HG02610 (cell line): ENCODE measurements around the gene DTX4.

Experiments
- ATAC-seq: cut with Tn5 transposase; IDR thresholded peaks from one replicate; pipeline ENCODE4 v1.9.1; 2021; ENCODE audit warnings: mild to moderate bottlenecking, moderate library complexity; ENCODE audit not compliant: unreplicated experiment

Gene DTX4

GRCh38 chr11:59189986-59190385 is 18.1 kb downstream of the DTX4 start:
- ATAC-seq: no peak

DNA sequence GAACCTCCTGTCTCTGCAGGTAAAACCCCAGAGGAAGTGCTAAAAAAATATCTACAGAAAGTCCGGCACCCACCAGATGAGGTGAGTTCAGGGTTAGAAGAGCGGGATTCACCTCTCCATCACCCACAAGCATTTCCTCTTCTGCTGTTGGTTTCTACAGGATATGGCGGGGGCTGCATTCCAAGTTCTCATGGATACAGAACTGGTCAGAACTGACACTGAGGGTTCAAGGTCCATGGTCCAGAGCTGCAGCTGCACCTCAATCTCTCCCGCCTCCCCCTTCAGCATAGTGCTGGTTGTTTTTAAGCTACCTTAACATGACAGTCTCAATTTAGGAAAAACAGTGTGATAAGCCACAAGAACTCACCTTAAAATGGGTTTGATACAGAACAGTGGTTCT is 19.2 kb downstream of the DTX4 start:
- ATAC-seq: no peak

- ATAC-seq: no peak
These were observed 20.0 kb downstream of the DTX4 start for GRCh38 chr11:59191890-59192289.

DNA sequence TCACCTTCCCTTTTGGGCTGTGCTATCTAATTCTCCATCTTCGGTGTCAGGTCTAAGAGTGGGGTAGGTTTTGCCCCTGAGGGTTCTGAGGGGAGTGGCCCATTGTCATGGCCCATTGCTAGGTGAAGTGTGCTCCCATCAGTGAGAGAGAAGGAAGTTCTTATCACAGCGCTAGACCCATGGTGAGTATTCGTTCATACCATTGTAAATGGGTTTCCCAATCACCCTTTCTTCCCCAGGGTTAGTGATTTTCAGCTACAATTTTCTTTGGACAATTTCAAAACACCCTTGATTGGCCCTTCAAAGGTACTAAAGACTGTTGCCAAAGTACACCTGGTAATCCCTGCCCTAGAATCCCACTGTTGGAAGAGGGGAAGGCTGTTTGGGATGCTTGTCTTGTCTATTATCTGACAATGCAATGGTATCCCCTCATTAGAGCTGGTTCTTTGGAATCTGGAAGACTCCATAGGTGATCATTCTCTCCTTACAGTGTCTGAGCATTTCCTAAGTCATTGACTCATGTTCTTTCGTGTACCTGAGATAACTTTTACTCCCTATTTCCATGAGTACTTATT is 20.6 kb downstream of the DTX4 start:
- no peak for ATAC-seq

- no peak for ATAC-seq
These were observed 21.7 kb downstream of the DTX4 start for GRCh38 chr11:59193587-59194130.

- ATAC-seq: no peak
These were observed 23.7 kb downstream of the DTX4 start for GRCh38 chr11:59195586-59195985.

DNA sequence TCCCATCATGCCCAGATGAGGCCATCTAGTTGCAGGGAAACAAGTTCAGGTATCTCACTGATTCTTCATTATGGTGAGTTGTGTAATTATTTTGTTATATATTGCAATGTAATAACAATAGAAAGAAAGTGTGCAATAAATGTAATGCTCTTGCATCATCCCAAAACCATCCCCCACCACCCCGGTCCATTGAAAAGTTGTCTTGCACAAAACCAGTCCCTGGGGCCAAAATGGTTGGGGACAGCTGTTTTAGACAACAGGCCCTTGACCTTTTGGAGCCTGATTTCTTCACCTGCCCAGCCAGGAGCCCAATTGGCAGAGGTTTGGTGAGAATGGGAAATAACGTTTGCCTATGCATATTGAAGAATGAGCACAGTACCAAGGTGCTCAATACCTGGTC is 24.8 kb downstream of the DTX4 start:
- no peak for ATAC-seq

GRCh38 chr11:59197991-59198390 is 26.1 kb downstream of the DTX4 start:
- ATAC-seq: no peak

DNA sequence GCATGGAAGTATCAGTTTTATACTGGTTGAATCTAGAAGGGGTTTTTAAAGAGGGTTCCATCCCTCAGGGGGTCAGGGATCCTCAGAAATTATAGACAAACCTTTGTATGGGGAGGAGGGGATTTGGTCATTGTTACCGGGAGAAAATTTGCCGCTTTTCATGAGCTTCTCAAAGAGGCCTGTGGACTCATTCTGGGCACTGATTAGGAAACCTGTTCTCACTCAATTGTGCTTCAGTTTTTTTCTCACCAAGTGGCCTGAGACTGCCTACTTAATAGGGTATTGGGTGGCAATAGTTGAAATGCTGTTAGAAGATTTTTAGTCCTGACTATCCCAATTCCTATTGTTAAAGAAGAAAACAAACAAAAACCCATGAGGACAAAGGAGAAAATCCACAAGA is 26.8 kb downstream of the DTX4 start:
- no peak for ATAC-seq

- peak; percentile 61 for ATAC-seq
These were observed 27.9 kb downstream of the DTX4 start for GRCh38 chr11:59199546-59200422.

DNA sequence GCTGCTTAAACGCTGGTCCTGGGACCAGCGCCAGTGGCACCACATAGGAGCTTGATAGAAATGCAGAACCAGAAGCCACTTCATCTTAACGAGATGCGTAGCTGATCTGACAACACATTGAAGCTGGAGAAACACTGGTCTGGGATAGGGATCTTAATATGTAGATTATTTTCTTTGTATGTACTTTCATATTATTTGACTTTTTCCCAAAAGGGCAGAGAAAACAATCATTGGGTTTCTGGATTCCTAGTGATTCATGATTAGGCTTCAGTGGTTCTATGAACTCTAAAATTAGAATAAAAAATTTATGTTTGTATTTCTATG is 28.5 kb downstream of the DTX4 start:
- ATAC-seq: no peak

DNA sequence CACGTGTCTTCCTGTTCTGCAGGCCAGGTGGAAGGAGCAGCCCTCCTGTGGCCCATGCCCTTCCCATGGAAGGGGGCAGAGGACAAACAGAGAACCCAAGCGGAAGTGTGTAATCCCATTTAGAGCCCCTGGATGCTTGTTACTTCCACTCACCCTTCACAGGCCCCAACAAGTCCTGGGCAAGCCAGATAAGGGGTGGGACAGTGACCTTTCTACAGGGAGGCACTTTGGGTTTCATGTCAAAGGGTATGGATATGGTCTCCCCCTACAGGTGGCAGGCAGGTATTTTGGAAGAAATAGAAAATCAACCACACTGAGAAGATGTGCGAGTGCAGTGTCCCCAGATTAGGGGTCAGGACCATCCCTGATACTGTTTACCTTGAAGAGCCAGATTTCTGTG is 29.4 kb downstream of the DTX4 start:
- no peak for ATAC-seq

GRCh38 chr11:59204746-59205145 is 32.8 kb downstream of the DTX4 start:
- ATAC-seq: no peak

- ATAC-seq: no peak
These were observed 33.7 kb downstream of the DTX4 start for GRCh38 chr11:59205648-59206047.

GRCh38 chr11:59206635-59207034 is 34.7 kb downstream of the DTX4 start:
- ATAC-seq: no peak

DNA sequence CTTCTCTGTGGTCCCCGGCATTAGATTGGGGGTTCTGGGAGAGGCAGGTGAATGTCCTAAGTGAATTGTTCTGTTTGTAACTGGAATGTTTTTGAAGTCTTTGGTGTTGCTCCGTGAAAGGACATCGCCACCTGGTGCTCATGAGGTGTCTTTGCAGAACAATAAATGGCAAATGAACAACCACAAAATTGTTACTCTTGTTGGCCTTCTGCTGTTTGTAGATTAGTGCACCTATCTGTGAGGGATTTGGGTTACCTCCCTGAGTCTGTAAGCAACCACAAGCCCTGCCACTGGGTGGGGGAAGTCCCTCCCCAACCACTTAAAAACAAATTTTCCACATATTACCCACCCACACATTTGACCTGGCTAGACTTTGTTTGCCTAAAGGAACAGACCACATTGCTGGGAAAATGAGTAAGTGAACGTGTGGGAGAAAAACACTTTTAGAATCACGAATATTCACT is 36.1 kb downstream of the DTX4 start:
- ATAC-seq: peak; percentile 63

GRCh38 chr11:59208956-59209355 is 37.0 kb downstream of the DTX4 start:
- peak; percentile 18 for ATAC-seq

GRCh38 chr11:59212222-59212621 is 40.3 kb downstream of the DTX4 start:
- no peak for ATAC-seq

GRCh38 chr11:59212744-59213631 is 41.1 kb downstream of the DTX4 start, which contains the start of gene MPEG1:
TSS of gene MPEG1 (minus strand) at chr11:59212927. CDS start at chr11:59212865, 62 bp downstream.
- ATAC-seq: peak; percentile 29

DNA sequence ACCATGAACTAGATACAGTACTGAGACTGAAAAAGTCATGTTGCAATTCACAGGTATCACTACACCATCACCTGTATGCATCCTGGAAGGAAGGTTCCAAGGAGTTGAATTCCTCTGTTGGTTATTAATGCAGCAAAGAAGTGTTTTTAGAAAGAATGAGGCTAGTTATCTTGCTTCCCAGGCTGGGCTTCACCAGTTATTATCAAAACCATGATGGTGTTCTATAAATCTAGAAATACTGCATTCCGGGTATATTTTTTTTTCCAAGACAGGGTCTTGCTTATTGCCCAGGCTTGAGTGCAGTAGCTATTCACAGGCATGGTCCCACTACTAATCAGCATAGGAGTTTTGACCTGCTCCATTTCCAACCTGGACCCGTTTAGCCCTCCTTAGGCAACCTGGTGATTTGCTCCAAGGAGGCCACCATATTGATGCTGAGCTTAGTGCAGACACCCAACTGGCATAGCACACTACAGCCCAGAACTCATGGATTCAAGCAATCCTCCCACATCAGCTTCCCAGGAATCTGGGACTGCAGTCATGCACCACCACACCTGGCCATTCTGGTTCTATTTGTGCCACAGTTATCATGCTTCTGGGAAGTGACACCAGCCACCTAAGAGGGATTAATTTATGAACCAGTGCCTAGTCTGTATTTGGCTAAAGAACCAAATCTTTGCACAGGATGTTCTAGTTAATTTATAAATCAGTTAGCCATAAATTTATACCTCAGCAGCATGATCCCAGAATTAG is 42.4 kb downstream of the DTX4 start:
- ATAC-seq: no peak
